Mesenchymal stem cell (in vitro differentiated cells and primary cell): Measurements from ENCODE around the gene FAM13A.

Experiments used
- DNase-seq: peaks from one replicate; pipeline ENCODE4 v3.0.0-alpha.2; 2013
- H2AFZ ChIP-seq: one replicate; pipeline ENCODE4 v1.6.1; 2013; ENCODE audit warnings: low read depth, mild to moderate bottlenecking, control low read depth, inconsistent platforms, low read length, moderate library complexity
- H2AK5ac ChIP-seq: 2 replicates; pipeline ENCODE4 v1.6.1; 2013; ENCODE audit warnings: low read length, moderate library complexity, mild to moderate bottlenecking, inconsistent platforms; ENCODE audit not compliant: severe bottlenecking
- H2BK120ac ChIP-seq: one replicate; pipeline ENCODE4 v1.6.1; 2013; ENCODE audit warnings: low read depth, mild to moderate bottlenecking, inconsistent platforms, low read length, moderate library complexity
- H2BK12ac ChIP-seq, 2 experiments: one replicate each; pipeline ENCODE4 v1.6.1; 2013; ENCODE audit warnings: inconsistent platforms in 2 of 2, low read length in 2 of 2, mild to moderate bottlenecking in 2 of 2, moderate library complexity in 2 of 2, control low read depth in 1 of 2
- H2BK15ac ChIP-seq: one replicate; pipeline ENCODE4 v1.6.1; 2013; ENCODE audit warnings: mild to moderate bottlenecking, low read depth, inconsistent platforms; ENCODE audit not compliant: poor library complexity, severe bottlenecking
- H2BK5ac ChIP-seq: 2 replicates; pipeline ENCODE4 v1.6.1; 2013; ENCODE audit warnings: low read depth, mild to moderate bottlenecking, low read length, control low read depth, inconsistent platforms; ENCODE audit not compliant: poor library complexity, severe bottlenecking
- H3K14ac ChIP-seq, 2 experiments: one replicate each; pipeline ENCODE4 v1.6.1; 2013; ENCODE audit warnings: inconsistent platforms in 2 of 2, low read length in 2 of 2, control low read depth in 1 of 2, mild to moderate bottlenecking in 1 of 2, moderate library complexity in 1 of 2
- H3K18ac ChIP-seq, 2 experiments: one replicate each; pipeline ENCODE4 v1.6.1; 2013; ENCODE audit warnings: inconsistent platforms in 2 of 2, low read length in 2 of 2, control low read depth in 1 of 2, low read depth in 1 of 2, mild to moderate bottlenecking in 1 of 2
- H3K23ac ChIP-seq, 2 experiments: one replicate each; pipeline ENCODE4 v1.6.1; 2013; ENCODE audit warnings: inconsistent platforms in 2 of 2, low read length in 2 of 2, mild to moderate bottlenecking in 2 of 2, moderate library complexity in 2 of 2, control low read depth in 1 of 2
- H3K27ac ChIP-seq: 2 replicates; pipeline ENCODE4 v1.5.1; 2013; ENCODE audit warnings: mild to moderate bottlenecking, moderate library complexity, low read length, control low read depth, inconsistent platforms; ENCODE audit not compliant: poor library complexity, severe bottlenecking
- H3K27me3 ChIP-seq, 2 experiments: 2 replicates each; pipeline versions ENCODE4 v1.6.1 to v1.7.0; 2013; ENCODE audit warnings: low read length in 2 of 2, mild to moderate bottlenecking in 2 of 2, moderate library complexity in 2 of 2, control low read depth in 1 of 2, inconsistent platforms in 1 of 2; ENCODE audit not compliant: control insufficient read depth in 1 of 2, insufficient read depth in 1 of 2
- H3K36me3 ChIP-seq, 2 experiments: 2 replicates each; pipeline versions ENCODE4 v1.6.1 to v1.7.0; 2013; ENCODE audit warnings: low read length in 2 of 2, control low read depth in 1 of 2, inconsistent platforms in 1 of 2, low read depth in 1 of 2, mild to moderate bottlenecking in 1 of 2; ENCODE audit not compliant: insufficient read depth in 2 of 2, control insufficient read depth in 1 of 2
- H3K4ac ChIP-seq, 2 experiments: one replicate each; pipeline ENCODE4 v1.6.1; 2013; ENCODE audit warnings: inconsistent platforms in 2 of 2, low read length in 2 of 2, mild to moderate bottlenecking in 2 of 2, moderate library complexity in 2 of 2, control low read depth in 1 of 2, low read depth in 1 of 2
- H3K4me1 ChIP-seq: 2 replicates; pipeline ENCODE4 v1.6.1; 2013; ENCODE audit warnings: low read depth, low read length, control low read depth; ENCODE audit not compliant: control insufficient read depth, insufficient read depth
- H3K4me2 ChIP-seq: 2 replicates; pipeline ENCODE4 v1.6.1; 2013; ENCODE audit warnings: low read length, mild to moderate bottlenecking, inconsistent platforms; ENCODE audit not compliant: poor library complexity, severe bottlenecking
- H3K4me3 ChIP-seq, 2 experiments: 2 replicates each; pipeline versions ENCODE4 v1.5.1 to v1.7.0; 2013; ENCODE audit warnings: low read length in 2 of 2, mild to moderate bottlenecking in 2 of 2, control low read depth in 1 of 2, low read depth in 1 of 2; ENCODE audit not compliant: insufficient read depth in 1 of 2
- H3K79me1 ChIP-seq: replicated peaks from 2 replicates; pipeline ENCODE4 v1.6.1; 2013; ENCODE audit warnings: mild to moderate bottlenecking, control low read depth, low read length, inconsistent platforms; ENCODE audit not compliant: poor library complexity, severe bottlenecking
- H3K9ac ChIP-seq: 2 replicates; pipeline ENCODE4 v1.7.0; 2013; ENCODE audit warnings: mild to moderate bottlenecking, low read length, moderate library complexity
- H3K9me3 ChIP-seq: 2 replicates; pipeline ENCODE4 v1.7.0; 2013; ENCODE audit warnings: mild to moderate bottlenecking, low read length; ENCODE audit not compliant: control insufficient read depth
- H4K8ac ChIP-seq: one replicate; pipeline ENCODE4 v1.6.1; 2013; ENCODE audit warnings: inconsistent platforms, mild to moderate bottlenecking, low read length, moderate library complexity
- H4K91ac ChIP-seq: one replicate; pipeline ENCODE4 v1.6.1; 2013; ENCODE audit warnings: mild to moderate bottlenecking, low read length, inconsistent platforms
- WGBS: methylation state at CpG from one replicate; pipeline ENCODE4 v1.1.7; 2013; ENCODE audit warnings: mixed read lengths; 5-methylcytosine and 5-hydroxymethylcytosine counted together

The FAM13A gene

DNA sequence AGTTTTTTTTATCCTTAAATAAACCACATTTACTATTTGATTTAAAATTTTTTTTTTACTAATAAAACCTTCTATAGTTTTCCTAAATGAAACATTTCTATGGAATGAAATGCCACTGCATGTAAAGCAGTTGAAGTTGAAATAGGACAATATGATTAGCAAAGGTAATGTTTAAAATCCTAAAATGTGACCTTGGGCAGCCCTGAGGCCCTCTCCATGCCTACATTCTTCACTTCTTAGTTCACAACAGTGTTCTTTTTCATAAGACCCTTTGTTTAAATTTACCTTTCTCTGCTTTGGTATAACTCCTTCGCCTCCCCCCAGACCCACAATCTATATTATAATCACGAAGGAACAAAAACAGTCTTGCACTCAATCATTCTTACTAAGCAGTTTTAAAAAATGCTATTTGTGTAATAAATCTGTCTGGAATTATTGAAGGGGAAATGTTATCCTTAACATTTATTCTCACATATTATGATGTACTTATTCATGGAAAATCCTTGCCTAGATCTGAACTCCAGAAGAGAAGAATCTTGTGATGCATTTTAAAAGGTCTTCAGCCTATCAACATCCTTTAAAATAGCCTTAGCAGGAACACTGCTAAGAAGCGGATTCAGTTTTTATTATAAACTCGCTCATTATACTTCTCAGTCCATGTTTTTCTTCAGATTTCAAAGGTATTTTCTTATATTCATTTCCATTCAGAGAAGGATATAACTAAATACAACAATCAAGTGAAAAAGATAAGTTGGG, 234.8 kb downstream of the FAM13A start:
- Histone ChIP-seq H3K18ac (no peak overlapping the region), H2BK5ac (no peak overlapping the region), H4K91ac (no peak overlapping the region), H3K4me2 (no peak overlapping the region), H2BK15ac (no peak overlapping the region), H2BK120ac (no peak overlapping the region), H2AFZ (no peak overlapping the region), H3K36me3 (no peaks in the 10 kb centered on the region), H3K14ac (no peak overlapping the region), H3K27ac (no peak overlapping the region), H2BK12ac (no peak overlapping the region), H3K9ac (peak overlapping the region; percentile 94), H3K9me3 (no peaks in the 10 kb centered on the region), H3K27me3 (no peaks in the 10 kb centered on the region), H3K79me1 (peaks cover 4% of the 10 kb centered on the region), H3K23ac (no peak overlapping the region), H2AK5ac (no peak overlapping the region), H3K4me1 (no peaks in the 10 kb centered on the region), H3K4me3 (peak overlapping the region in 1 of 2 experiments; percentile 87), H4K8ac (no peak overlapping the region), H3K4ac (no peak overlapping the region)
- DNase-seq = no peak
- WGBS = 62% methylated on average over 3 of the region's 4 CpGs

DNA sequence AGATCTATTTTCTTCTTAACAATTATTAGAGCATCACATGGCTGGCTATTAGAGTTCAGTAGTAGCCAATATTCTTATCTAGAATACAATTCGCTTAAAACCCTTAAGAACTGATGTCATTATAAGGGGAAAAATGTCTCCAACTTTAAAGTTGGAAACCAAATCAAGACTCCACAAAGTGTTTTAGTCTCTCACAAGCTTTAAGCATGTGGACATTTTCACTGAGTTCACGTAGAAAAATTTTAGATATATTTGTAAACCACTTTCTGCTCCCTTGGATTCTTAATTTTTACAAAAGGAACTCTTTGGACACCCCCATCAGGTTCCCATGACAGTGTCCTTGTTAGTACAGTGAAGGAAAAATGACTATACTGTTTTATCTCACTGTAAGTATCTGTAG, 235.5 kb downstream of the FAM13A start:
- Histone ChIP-seq H3K27me3 (no peaks in the 10 kb centered on the region), H2AFZ (no peak overlapping the region), H2BK5ac (no peak overlapping the region), H4K8ac (no peak overlapping the region), H3K27ac (no peak overlapping the region), H3K9ac (peak overlapping the region; percentile 94), H2BK120ac (no peak overlapping the region), H3K18ac (no peak overlapping the region), H3K4ac (no peak overlapping the region), H3K14ac (no peak overlapping the region), H3K9me3 (no peaks in the 10 kb centered on the region), H3K4me1 (no peaks in the 10 kb centered on the region), H3K4me2 (no peak overlapping the region), H3K23ac (no peak overlapping the region), H3K79me1 (peaks cover 4% of the 10 kb centered on the region), H2AK5ac (no peak overlapping the region), H3K36me3 (no peaks in the 10 kb centered on the region), H3K4me3 (peak overlapping the region in 1 of 2 experiments; percentile 87), H2BK15ac (no peak overlapping the region), H2BK12ac (no peak overlapping the region), H4K91ac (no peak overlapping the region)
- WGBS = 63% methylated on average over 2 of the region's 2 CpGs
- no peak for DNase-seq

DNA sequence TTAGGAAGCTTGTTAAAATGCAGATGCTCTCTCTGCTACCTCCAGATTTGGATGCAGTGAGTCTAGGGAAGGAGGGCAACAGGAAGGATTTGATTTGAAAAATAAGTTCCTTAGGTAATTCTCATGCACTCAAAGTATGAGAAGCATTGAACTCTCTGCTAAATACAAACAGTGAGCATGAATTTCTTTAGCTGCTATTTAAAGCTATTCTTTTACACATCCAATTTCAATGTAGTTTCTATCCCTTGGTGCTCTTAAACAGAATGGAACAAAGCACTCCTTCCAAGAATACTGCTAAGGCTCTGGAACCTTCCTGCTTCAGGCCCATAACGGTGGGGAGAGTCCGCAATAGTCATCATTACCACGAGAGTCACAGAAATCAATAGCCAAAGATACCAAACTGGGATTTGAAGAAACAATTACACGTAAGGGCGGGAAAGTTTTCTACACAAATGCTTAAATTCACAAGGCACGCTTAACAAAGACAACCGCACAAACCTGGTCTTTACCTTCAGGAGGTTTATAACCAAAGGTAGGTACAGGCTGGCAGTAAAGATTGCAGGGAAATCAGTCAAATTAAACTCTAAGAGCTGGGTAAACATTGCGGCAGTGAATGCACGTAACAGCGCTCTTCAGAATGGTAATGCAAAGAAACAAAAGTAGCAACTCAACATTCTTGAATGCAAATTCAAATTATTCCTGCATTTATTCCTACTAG, 236.1 kb downstream of the FAM13A start:
- Histone ChIP-seq H3K27ac (no peak overlapping the region), H2AFZ (no peak overlapping the region), H3K14ac (no peak overlapping the region), H2BK5ac (no peak overlapping the region), H3K23ac (no peak overlapping the region), H3K9me3 (no peaks in the 10 kb centered on the region), H4K8ac (no peak overlapping the region), H3K18ac (no peak overlapping the region), H3K4me2 (no peak overlapping the region), H3K4me1 (no peaks in the 10 kb centered on the region), H3K4me3 (peak overlapping the region in 1 of 2 experiments; percentile 87), H2BK12ac (no peak overlapping the region), H3K36me3 (no peaks in the 10 kb centered on the region), H4K91ac (no peak overlapping the region), H3K9ac (peak overlapping the region; percentile 94), H2BK15ac (no peak overlapping the region), H3K4ac (no peak overlapping the region), H3K27me3 (no peaks in the 10 kb centered on the region), H2AK5ac (no peak overlapping the region), H3K79me1 (peaks cover 4% of the 10 kb centered on the region), H2BK120ac (no peak overlapping the region)
- no peak for DNase-seq
- WGBS = 85% methylated on average over 9 of the region's 10 CpGs

DNA sequence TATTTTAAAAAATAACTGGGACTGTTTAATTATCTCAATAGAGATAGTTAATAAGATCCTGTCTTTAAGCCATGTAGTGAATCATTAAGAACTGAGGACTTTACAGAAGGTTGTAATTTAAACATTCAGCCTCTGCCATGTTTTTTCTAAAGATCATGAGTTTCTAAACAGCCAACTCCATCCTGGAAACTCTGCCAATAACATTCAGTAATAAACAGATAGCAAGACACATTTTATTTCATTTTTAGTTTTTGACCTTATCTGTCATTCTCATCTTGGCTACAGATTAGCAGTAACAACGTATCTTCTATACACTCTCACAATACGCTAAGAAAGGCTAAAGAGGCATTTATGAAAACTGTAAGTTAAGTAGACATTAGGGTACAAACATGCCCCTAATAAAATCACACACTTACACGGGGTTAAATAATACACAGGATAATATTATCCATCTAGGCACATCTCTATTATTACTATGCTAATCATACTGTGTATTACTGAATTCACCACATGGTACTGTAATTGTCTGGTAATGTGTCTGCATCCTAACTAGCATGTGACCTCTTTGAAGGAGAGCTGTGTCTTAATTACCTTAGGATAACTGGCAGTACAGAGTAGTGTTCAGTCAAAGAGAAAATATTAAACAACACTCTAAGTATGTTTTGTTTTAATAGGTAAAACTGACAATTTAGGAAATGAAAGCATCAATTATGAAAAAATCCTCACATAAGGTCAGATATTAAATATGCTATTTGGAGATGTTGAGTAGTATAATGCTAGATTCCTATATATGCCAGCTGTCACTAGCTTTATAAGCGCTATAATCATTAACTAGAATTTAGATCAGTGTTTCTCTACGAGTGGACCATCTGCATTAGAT, 236.9 kb downstream of the FAM13A start:
- 96% methylated on average over 2 of the region's 5 CpGs for WGBS
- Histone ChIP-seq H2AFZ (no peak overlapping the region), H3K14ac (no peak overlapping the region), H3K27me3 (no peaks in the 10 kb centered on the region), H4K91ac (no peak overlapping the region), H3K23ac (no peak overlapping the region), H3K27ac (no peak overlapping the region), H2AK5ac (no peak overlapping the region), H3K9me3 (no peaks in the 10 kb centered on the region), H3K4me1 (no peaks in the 10 kb centered on the region), H3K4me3 (peak overlapping the region in 1 of 2 experiments; percentile 87), H2BK15ac (no peak overlapping the region), H3K4ac (no peak overlapping the region), H3K36me3 (no peaks in the 10 kb centered on the region), H3K79me1 (peaks cover 4% of the 10 kb centered on the region), H2BK12ac (no peak overlapping the region), H3K18ac (no peak overlapping the region), H3K4me2 (no peak overlapping the region), H4K8ac (no peak overlapping the region), H2BK5ac (no peak overlapping the region), H3K9ac (peak overlapping the region; percentile 94), H2BK120ac (no peak overlapping the region)
- DNase-seq = no peak
